Measurements from ENCODE around the gene BCL11A.

The BCL11A gene

GRCh38 chr2:60405271-60405919 is 148.1 kb downstream of the BCL11A start:
- Histone ChIP-seq H3K27me3 (ENCODE audit: control insufficient read depth in 1 of 2, insufficient read depth in 2 of 2, low read length in 2 of 2) (no peaks in the 10 kb centered on the region), H3K9me3 (ENCODE audit: control insufficient read depth in 1 of 2, low read length in 2 of 2) (no peaks in the 10 kb centered on the region), H3K4me3 (ENCODE audit: low read depth in 1 of 2, low read length in 2 of 2) (no peak overlapping the region), H3K27ac (ENCODE audit: low read depth, low read length) (no peak overlapping the region), H3K36me3 (ENCODE audit: control insufficient read depth in 1 of 2, insufficient read depth in 2 of 2, low read length in 2 of 2) (no peaks in the 10 kb centered on the region), H3K9ac (ENCODE audit: low read depth in 1 of 2, low read length in 2 of 2) (no peak overlapping the region), H3K4me1 (ENCODE audit: control insufficient read depth in 1 of 2, insufficient read depth in 2 of 2, low read length in 2 of 2) (peaks cover 0 to 5% of the 10 kb centered on the region in 2 donors)

Data from duodenal mucosa (tissue), 2 donors.